WTC11 (cell line): ENCODE measurements around the gene SURF1. TPM values are rescaled to one million over a fixed set of nuclear protein-coding genes. Genes with fewer than 3 reads are reported as not detected.

Source experiments
- ATAC-seq: fragments of 200-7000 bp; cut with Tn5 transposase; 2 replicates; pipeline ENCODE4 v1.10.0; 2021; ENCODE audit warnings: mild to moderate bottlenecking, moderate library complexity
- CTCF ChIA-PET: fragments of 300-600 bp; sonication (Branson Sonifier 250); formaldehyde crosslinking; loops from one replicate; lab custom pipeline; 2021; ENCODE audit warnings: antibody characterized with exemption; lab: Charles Lee
- POLR2A ChIA-PET: fragments of 350-600 bp; sonication (Branson Sonifier 250); formaldehyde crosslinking; loops from one replicate; lab custom pipeline; 2021; ENCODE audit warnings: antibody characterized with exemption; lab: Charles Lee
- DNase-seq: peaks from one replicate; pipeline ENCODE4 v3.0.0; 2021; ENCODE audit warnings: low spot score
- H3K27ac Mint-ChIP-seq: 2 replicates; pipeline ENCODE4 v1.8.0; 2021; ENCODE audit warnings: mixed read lengths
- H3K27me3 Mint-ChIP-seq: 2 replicates; pipeline ENCODE4 v1.8.0; 2021; ENCODE audit warnings: low read depth, mild to moderate bottlenecking, moderate library complexity, mixed read lengths
- H3K36me3 Mint-ChIP-seq: 2 replicates; pipeline ENCODE4 v1.8.0; 2021; ENCODE audit warnings: mixed read lengths
- H3K4me1 Mint-ChIP-seq: 2 replicates; pipeline ENCODE4 v1.8.0; 2022; ENCODE audit warnings: mixed read lengths
- H3K4me3 Mint-ChIP-seq: 2 replicates; pipeline ENCODE4 v1.8.0; 2021; ENCODE audit warnings: mild to moderate bottlenecking, moderate library complexity, mixed read lengths
- H3K9me3 Mint-ChIP-seq: 2 replicates; pipeline ENCODE4 v1.8.0; 2021; ENCODE audit warnings: mixed read lengths
- E2F1 ChIP-seq: sonication (generic); formaldehyde crosslinking; IDR thresholded peaks from 2 replicates; pipeline ENCODE4 v1.8.0; 2022; ENCODE audit warnings: mild to moderate bottlenecking, missing genetic modification reagents
- ELF4 ChIP-seq: sonication (generic); formaldehyde crosslinking; IDR thresholded peaks from 2 replicates; pipeline ENCODE4 v1.8.1; 2022; ENCODE audit warnings: low read depth, mild to moderate bottlenecking, moderate library complexity, missing genetic modification reagents
- HMGXB4 ChIP-seq: sonication (generic); formaldehyde crosslinking; IDR thresholded peaks from 2 replicates; pipeline ENCODE4 v1.8.1; 2023; ENCODE audit warnings: mild to moderate bottlenecking, moderate library complexity, missing genetic modification reagents
- IRF2 ChIP-seq: sonication (generic); formaldehyde crosslinking; IDR thresholded peaks from 2 replicates; pipeline ENCODE4 v1.8.0; 2022; ENCODE audit warnings: low read depth, missing genetic modification reagents, borderline replicate concordance
- JUN ChIP-seq: sonication (generic); formaldehyde crosslinking; IDR thresholded peaks from 2 replicates; pipeline ENCODE4 v1.8.0; 2023; ENCODE audit warnings: mild to moderate bottlenecking, missing genetic modification reagents
- MYBL2 ChIP-seq: sonication (generic); formaldehyde crosslinking; IDR thresholded peaks from 2 replicates; pipeline ENCODE4 v1.8.1; 2023; ENCODE audit warnings: mild to moderate bottlenecking, moderate library complexity, missing genetic modification reagents
- NFYB ChIP-seq: sonication (generic); formaldehyde crosslinking; conservative IDR thresholded peaks from 2 replicates; pipeline ENCODE4 v1.8.0; 2022; ENCODE audit warnings: low read depth, missing genetic modification reagents
- RELA ChIP-seq: sonication (generic); formaldehyde crosslinking; IDR thresholded peaks from 2 replicates; pipeline ENCODE4 v1.8.1; 2022; ENCODE audit warnings: missing genetic modification reagents, mild to moderate bottlenecking, borderline replicate concordance
- SP1 ChIP-seq: sonication (generic); formaldehyde crosslinking; conservative IDR thresholded peaks from 2 replicates; pipeline ENCODE4 v1.8.1; 2022; ENCODE audit warnings: missing genetic modification reagents
- STAT6 ChIP-seq: sonication (generic); formaldehyde crosslinking; conservative IDR thresholded peaks from 2 replicates; pipeline ENCODE4 v1.8.1; 2023; ENCODE audit warnings: mild to moderate bottlenecking, low read depth, missing genetic modification reagents, moderate library complexity
- TEAD1 ChIP-seq: sonication (generic); formaldehyde crosslinking; IDR thresholded peaks from 2 replicates; pipeline ENCODE4 v1.8.0; 2022; ENCODE audit warnings: mild to moderate bottlenecking, missing genetic modification reagents
- TEAD4 ChIP-seq: sonication (generic); formaldehyde crosslinking; IDR thresholded peaks from 2 replicates; pipeline ENCODE4 v1.8.0; 2022; ENCODE audit warnings: mild to moderate bottlenecking, missing genetic modification reagents
- ZNF121 ChIP-seq: sonication (generic); formaldehyde crosslinking; IDR thresholded peaks from 2 replicates; pipeline ENCODE4 v1.8.0; 2023; ENCODE audit warnings: missing genetic modification reagents
- ZNF317 ChIP-seq: sonication (generic); formaldehyde crosslinking; IDR thresholded peaks from 2 replicates; pipeline ENCODE4 v1.8.1; 2023; ENCODE audit warnings: low read depth, mild to moderate bottlenecking, moderate library complexity, missing genetic modification reagents, borderline replicate concordance
- ZNF416 ChIP-seq: fragments of 250-450 bp; sonication (Bioruptor Pico); IDR thresholded peaks from 2 replicates; pipeline ENCODE4 v1.9.0; 2021; ENCODE audit warnings: mild to moderate bottlenecking, inconsistent platforms
- total RNA-seq: library from RNA; stranded (reverse); gene quantifications from 3 replicates; pipeline ENCODE4 v1.2.3, GENCODE V29; 2021
- TF ChIP-seq, protein P1 (sequence below): sonication (generic); formaldehyde crosslinking; IDR thresholded peaks from 2 replicates; pipeline ENCODE4 v1.8.1; 2023; ENCODE audit warnings: mild to moderate bottlenecking, missing genetic modification reagents, moderate library complexity
- TF ChIP-seq, protein P2 (sequence below): sonication (generic); formaldehyde crosslinking; conservative IDR thresholded peaks from 2 replicates; pipeline ENCODE4 v1.8.1; 2022; ENCODE audit warnings: mild to moderate bottlenecking, missing genetic modification reagents
- TF ChIP-seq, protein P3 (sequence below): sonication (generic); formaldehyde crosslinking; IDR thresholded peaks from 2 replicates; pipeline ENCODE4 v1.8.0; 2022; ENCODE audit warnings: mild to moderate bottlenecking, missing genetic modification reagents
- TF ChIP-seq, protein P4 (sequence below): fragments of 250-450 bp; sonication (Bioruptor Pico); IDR thresholded peaks from 2 replicates; pipeline ENCODE4 v2.1.2; 2022; ENCODE audit warnings: mild to moderate bottlenecking, moderate library complexity
- TF ChIP-seq, protein P5 (sequence below): fragments of 250-450 bp; sonication (Bioruptor Pico); conservative IDR thresholded peaks from 2 replicates; pipeline ENCODE4 v1.9.0; 2021; ENCODE audit warnings: mild to moderate bottlenecking

Gene SURF1
- total RNA-seq, 1 experiment from 2014 or later: 33.3 TPM

DNA sequence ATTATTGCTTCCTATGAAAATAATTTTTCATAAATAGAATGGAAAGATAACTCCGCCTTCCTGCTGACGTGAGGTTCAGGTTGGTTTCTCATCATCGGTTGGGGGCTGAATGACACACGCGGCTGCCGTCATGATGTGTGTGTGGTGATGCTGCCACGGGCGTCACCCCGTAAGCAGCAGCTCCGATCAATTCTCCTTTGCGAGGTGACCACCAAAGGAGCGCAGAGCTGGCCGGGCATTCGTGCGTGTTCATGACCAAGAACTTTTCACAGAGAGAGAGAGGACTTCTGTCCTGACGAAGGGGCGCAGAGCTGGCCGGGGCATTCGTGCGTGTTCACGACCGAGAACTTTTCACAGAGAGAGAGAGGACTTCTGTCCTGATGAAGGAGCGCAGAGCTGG lies 50.6 kb downstream of the SURF1 start:
- ATAC-seq (no peak), DNase-seq (no peak)
- POLR2A ChIA-PET: no interaction called here
- Mint-ChIP-seq H3K36me3 (peaks cover 8% of the 10 kb centered on the region), H3K9me3 (peaks cover 14% of the 10 kb centered on the region), H3K27me3 (peaks cover 15% of the 10 kb centered on the region), H3K27ac (no peak overlapping the region), H3K4me3 (no peak overlapping the region), H3K4me1 (no peaks in the 10 kb centered on the region)
- CTCF ChIA-PET: interaction anchor here (1.3 kb wide), 1 partner anchor 119 kb away, joined by 15 read pairs; no protein-coding TSS in a partner anchor
- TF ChIP-seq IRF2 (CRISPR knock-in tag) (no peak), ZNF416 (CRISPR knock-in tag) (no peak), JUN (CRISPR knock-in tag) (no peak)
- TF ChIP-seq, protein P1, sequence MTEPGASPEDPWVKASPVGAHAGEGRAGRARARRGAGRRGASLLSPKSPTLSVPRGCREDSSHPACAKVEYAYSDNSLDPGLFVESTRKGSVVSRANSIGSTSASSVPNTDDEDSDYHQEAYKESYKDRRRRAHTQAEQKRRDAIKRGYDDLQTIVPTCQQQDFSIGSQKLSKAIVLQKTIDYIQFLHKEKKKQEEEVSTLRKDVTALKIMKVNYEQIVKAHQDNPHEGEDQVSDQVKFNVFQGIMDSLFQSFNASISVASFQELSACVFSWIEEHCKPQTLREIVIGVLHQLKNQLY (CRISPR knock-in tag): no peak

DNA sequence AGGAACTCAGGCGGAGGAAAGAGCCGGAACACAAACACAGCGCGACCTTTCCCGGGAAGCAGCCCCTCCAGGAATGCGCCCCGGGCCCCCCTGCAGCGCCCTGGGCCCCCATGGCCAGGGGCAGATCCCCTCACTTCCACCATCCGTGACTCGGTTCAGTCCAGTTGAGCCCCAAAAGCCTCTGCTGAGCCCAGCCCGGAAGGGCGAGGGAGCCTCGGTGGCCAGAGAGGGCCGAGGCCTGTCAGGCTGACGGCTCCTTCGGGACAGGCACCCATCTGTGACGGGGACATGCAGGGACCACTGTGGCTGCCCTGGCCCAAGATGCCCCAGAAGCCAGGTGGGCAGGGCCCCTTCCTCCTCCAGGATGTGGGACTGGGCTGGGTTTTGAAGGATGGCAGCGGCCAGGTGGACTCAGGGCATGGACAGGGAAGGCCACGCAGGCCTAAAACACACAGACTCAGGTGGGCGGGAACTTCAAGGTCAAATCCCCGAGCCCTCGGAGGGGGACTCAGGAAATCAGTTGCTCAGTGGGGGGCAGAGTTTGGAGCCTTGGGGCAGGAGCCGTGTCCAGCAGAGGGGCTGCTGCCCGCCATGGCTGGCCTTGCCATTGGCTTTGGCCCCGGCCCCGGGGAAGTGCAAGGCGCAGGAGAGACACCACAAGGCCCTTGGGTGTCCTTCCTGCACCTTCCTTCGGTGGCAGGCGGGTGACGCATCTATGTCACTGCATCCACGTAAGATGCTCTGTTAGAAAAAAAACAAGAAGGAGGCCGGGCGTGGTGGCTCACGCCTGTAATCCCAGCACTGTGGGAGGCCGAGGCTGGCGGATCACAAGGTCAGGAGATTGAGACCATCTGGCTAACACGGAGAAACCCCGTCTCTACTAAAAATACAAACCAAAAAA lies 51.6 kb downstream of the SURF1 start:
- Mint-ChIP-seq H3K4me3 (no peak overlapping the region), H3K27ac (no peak overlapping the region), H3K36me3 (peaks cover 6% of the 10 kb centered on the region), H3K4me1 (no peaks in the 10 kb centered on the region), H3K9me3 (peaks cover 12% of the 10 kb centered on the region), H3K27me3 (peaks cover 15% of the 10 kb centered on the region)
- ChIA-PET POLR2A (no interaction called here), CTCF (interaction anchor here (2.0 kb wide), 1 partner anchor 119 kb away, joined by 12 read pairs; no protein-coding TSS in a partner anchor)
- ATAC-seq (no peak), DNase-seq (no peak)
- no peak for TF ChIP-seq E2F1
- TF ChIP-seq, protein P2, sequence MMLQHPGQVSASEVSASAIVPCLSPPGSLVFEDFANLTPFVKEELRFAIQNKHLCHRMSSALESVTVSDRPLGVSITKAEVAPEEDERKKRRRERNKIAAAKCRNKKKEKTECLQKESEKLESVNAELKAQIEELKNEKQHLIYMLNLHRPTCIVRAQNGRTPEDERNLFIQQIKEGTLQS: no peak
- no peak for TF ChIP-seq HMGXB4 (CRISPR knock-in tag)
- no peak for TF ChIP-seq ZNF121
- TF ChIP-seq, protein P3, sequence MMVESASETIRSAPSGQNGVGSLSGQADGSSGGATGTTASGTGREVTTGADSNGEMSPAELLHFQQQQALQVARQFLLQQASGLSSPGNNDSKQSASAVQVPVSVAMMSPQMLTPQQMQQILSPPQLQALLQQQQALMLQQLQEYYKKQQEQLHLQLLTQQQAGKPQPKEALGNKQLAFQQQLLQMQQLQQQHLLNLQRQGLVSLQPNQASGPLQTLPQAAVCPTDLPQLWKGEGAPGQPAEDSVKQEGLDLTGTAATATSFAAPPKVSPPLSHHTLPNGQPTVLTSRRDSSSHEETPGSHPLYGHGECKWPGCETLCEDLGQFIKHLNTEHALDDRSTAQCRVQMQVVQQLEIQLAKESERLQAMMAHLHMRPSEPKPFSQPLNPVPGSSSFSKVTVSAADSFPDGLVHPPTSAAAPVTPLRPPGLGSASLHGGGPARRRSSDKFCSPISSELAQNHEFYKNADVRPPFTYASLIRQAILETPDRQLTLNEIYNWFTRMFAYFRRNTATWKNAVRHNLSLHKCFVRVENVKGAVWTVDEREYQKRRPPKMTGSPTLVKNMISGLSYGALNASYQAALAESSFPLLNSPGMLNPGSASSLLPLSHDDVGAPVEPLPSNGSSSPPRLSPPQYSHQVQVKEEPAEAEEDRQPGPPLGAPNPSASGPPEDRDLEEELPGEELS (CRISPR knock-in tag): no peak
- no peak for TF ChIP-seq STAT6 (CRISPR knock-in tag)
- no peak for TF ChIP-seq MYBL2
- TF ChIP-seq TEAD4 (CRISPR knock-in tag): no peak
- TF ChIP-seq TEAD1 (CRISPR knock-in tag): no peak
- TF ChIP-seq ZNF317 (CRISPR knock-in tag): no peak
- TF ChIP-seq, protein P4, sequence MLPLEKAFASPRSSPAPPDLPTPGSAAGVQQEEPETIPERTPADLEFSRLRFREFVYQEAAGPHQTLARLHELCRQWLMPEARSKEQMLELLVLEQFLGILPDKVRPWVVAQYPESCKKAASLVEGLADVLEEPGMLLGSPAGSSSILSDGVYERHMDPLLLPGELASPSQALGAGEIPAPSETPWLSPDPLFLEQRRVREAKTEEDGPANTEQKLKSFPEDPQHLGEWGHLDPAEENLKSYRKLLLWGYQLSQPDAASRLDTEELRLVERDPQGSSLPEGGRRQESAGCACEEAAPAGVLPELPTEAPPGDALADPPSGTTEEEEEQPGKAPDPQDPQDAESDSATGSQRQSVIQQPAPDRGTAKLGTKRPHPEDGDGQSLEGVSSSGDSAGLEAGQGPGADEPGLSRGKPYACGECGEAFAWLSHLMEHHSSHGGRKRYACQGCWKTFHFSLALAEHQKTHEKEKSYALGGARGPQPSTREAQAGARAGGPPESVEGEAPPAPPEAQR (CRISPR knock-in tag): no peak
- TF ChIP-seq NFYB (CRISPR knock-in tag): no peak
- TF ChIP-seq, protein P5, sequence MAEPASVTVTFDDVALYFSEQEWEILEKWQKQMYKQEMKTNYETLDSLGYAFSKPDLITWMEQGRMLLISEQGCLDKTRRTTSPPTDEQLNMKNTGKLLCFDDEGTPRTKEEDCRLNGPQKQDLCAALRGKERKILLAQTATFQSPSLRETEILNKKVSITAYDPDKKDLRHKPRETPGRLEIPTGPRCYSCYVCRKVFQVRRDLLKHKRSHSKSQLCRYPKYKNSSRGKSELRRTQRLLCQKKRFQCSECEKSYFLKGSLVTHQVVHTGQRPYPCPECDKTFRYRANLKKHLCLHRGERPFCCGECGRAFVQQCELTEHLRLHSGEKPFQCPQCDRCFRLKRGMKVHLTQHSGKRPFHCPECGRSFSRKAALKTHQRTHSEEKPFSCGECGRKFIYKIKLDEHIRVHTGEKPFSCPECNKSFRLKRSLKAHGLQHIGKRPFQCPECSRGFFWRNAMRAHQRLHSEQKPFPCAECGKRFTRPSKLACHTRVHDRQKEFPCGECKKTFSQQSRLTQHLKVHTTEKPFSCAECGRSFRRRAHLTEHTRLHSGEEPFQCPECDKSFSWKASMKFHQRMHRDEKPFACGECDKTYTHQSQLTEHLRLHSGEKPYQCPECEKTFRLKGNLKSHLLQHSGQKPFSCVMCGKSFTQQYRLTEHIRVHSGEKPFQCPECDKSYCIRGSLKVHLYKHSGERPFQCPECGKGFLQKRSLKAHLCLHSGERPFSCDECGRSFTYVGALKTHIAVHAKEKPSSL (CRISPR knock-in tag): no peak
- no peak for TF ChIP-seq SP1 (CRISPR knock-in tag)
- no peak for TF ChIP-seq ELF4 (CRISPR knock-in tag)
- TF ChIP-seq RELA (CRISPR knock-in tag): no peak
